ENCODE measurements around the gene SLC35D1.

DNA sequence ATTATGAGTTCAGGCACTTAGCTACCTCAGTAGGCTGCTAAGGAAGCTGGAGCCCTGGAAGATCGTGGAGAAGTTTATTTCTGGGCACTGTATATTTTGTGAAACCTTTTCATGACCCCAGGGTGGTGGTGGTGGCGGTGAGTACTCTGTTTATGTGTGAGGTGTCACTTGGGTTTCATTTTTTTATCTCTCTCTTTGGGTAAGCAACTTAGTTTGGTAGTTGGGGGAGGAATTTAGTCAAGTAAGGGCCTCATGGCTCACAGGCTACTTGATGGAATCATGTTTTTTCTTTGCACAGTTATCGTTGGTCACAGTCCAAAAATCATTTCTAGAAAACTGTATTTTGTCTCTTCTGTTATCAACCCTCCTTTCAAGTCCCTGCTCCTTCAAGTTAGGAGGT lies 46.9 kb upstream of the SLC35D1 start:
- TF ChIP-seq, protein P1, sequence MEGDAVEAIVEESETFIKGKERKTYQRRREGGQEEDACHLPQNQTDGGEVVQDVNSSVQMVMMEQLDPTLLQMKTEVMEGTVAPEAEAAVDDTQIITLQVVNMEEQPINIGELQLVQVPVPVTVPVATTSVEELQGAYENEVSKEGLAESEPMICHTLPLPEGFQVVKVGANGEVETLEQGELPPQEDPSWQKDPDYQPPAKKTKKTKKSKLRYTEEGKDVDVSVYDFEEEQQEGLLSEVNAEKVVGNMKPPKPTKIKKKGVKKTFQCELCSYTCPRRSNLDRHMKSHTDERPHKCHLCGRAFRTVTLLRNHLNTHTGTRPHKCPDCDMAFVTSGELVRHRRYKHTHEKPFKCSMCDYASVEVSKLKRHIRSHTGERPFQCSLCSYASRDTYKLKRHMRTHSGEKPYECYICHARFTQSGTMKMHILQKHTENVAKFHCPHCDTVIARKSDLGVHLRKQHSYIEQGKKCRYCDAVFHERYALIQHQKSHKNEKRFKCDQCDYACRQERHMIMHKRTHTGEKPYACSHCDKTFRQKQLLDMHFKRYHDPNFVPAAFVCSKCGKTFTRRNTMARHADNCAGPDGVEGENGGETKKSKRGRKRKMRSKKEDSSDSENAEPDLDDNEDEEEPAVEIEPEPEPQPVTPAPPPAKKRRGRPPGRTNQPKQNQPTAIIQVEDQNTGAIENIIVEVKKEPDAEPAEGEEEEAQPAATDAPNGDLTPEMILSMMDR (IDR thresholded peaks at IDR 0.05; ENCODE audit: low read depth, low read length) = no peak
- no peak for TF ChIP-seq EZH2phosphoT487 (IDR thresholded peaks at IDR 0.05; ENCODE audit: low read depth)

Measured in OCI-LY3 (cell line).